CD14-positive monocyte (primary cell): ENCODE data around the gene ACSBG1. TPM values are rescaled to one million over a fixed set of nuclear protein-coding genes. Genes with fewer than 3 reads are reported as not detected.
A peak's percentile ranks its signal among the peaks of the same experiment; 100 is the strongest.

Experiments
- DNase-seq, 3 donors: peaks; one replicate each; pipeline ENCODE4 v3.0.0-alpha.2; 2011 to 2022
- H2AFZ ChIP-seq: 2 replicates; pipeline ENCODE4 v1.6.0; 2012; ENCODE audit warnings: mild to moderate bottlenecking, low read depth, low read length, inconsistent platforms; ENCODE audit not compliant: insufficient read depth, poor library complexity, severe bottlenecking
- H3K27ac ChIP-seq, 2 donors: 1 replicate in 1 of 2; 2 replicates in 1 of 2; pipeline ENCODE4 v1.5.1; 2012 to 2013; ENCODE audit warnings: low read length in 2 of 2, control low read depth in 1 of 2, inconsistent platforms in 1 of 2, low read depth in 1 of 2, mild to moderate bottlenecking in 1 of 2
- H3K27me3 ChIP-seq, 2 donors: one replicate each; pipeline versions ENCODE4 v1.6.0 to v1.6.1; 2011 to 2013; ENCODE audit warnings: low read length in 2 of 2; ENCODE audit not compliant: control insufficient read depth in 2 of 2, insufficient read depth in 2 of 2
- H3K36me3 ChIP-seq, 2 donors: replicated peaks in 1 of 2; 1 replicate in 1 of 2; 2 replicates in 1 of 2; pipeline versions ENCODE4 v1.5.1 to v1.6.1; 2012 to 2013; ENCODE audit warnings: low read length in 2 of 2, control low read depth in 1 of 2, inconsistent platforms in 1 of 2, mild to moderate bottlenecking in 1 of 2; ENCODE audit not compliant: insufficient read depth in 2 of 2, control insufficient read depth in 1 of 2
- H3K4me1 ChIP-seq, 2 donors: 1 replicate in 1 of 2; 2 replicates in 1 of 2; pipeline versions ENCODE4 v1.5.1 to v1.6.1; 2012 to 2013; ENCODE audit warnings: low read length in 2 of 2, control low read depth in 1 of 2, inconsistent platforms in 1 of 2, mild to moderate bottlenecking in 1 of 2, moderate library complexity in 1 of 2; ENCODE audit not compliant: insufficient read depth in 2 of 2, control insufficient read depth in 1 of 2
- H3K4me2 ChIP-seq: replicated peaks from 2 replicates; pipeline ENCODE3; 2012; ENCODE audit warnings: low read length, moderate library complexity, mild to moderate bottlenecking; ENCODE audit not compliant: poor library complexity, severe bottlenecking; ENCODE audit errors: extremely low read depth
- H3K4me3 ChIP-seq, 3 experiments: fragments of 200-600 bp in 1 of 3; sonication (generic) in 1 of 3; replicated peaks in 1 of 3; 1 replicate in 2 of 3; 2 replicates in 1 of 3; pipeline ENCODE4 v1.5.1; 2011 to 2013; ENCODE audit warnings: low read length in 3 of 3, mild to moderate bottlenecking in 3 of 3, control low read depth in 2 of 3, low read depth in 2 of 3, inconsistent platforms in 1 of 3, moderate library complexity in 1 of 3
- H3K79me2 ChIP-seq: 2 replicates; pipeline ENCODE4 v1.6.0; 2012; ENCODE audit warnings: mild to moderate bottlenecking, control low read depth, inconsistent platforms, low read length, moderate library complexity; ENCODE audit not compliant: insufficient read depth
- H3K9ac ChIP-seq: 2 replicates; pipeline ENCODE4 v1.6.0; 2017; ENCODE audit warnings: low read length, mild to moderate bottlenecking; ENCODE audit not compliant: insufficient read depth, poor library complexity, severe bottlenecking
- H3K9me3 ChIP-seq, 2 donors: replicated peaks in 1 of 2; 1 replicate in 1 of 2; 2 replicates in 1 of 2; pipeline versions ENCODE4 v1.5.1 to v1.6.1; 2012 to 2013; ENCODE audit warnings: low read length in 2 of 2, control low read depth in 1 of 2; ENCODE audit not compliant: control insufficient read depth in 1 of 2, insufficient read depth in 1 of 2
- H4K20me1 ChIP-seq: 2 replicates; pipeline ENCODE4 v1.6.0; 2012; ENCODE audit warnings: mild to moderate bottlenecking, low read length, control low read depth, moderate library complexity; ENCODE audit not compliant: insufficient read depth
- H3K27ac Mint-ChIP-seq, 7 donors: one replicate each; pipeline ENCODE4 v1.8.0; 2020; ENCODE audit warnings: mild to moderate bottlenecking in 7 of 7, mixed read lengths in 7 of 7, moderate library complexity in 6 of 7, inconsistent platforms in 2 of 7
- H3K27me3 Mint-ChIP-seq, 3 donors: one replicate each; pipeline ENCODE4 v1.8.0; 2021 to 2022; ENCODE audit warnings: low read depth in 3 of 3, mild to moderate bottlenecking in 3 of 3, mixed read lengths in 3 of 3, moderate library complexity in 3 of 3, inconsistent platforms in 1 of 3
- H3K36me3 Mint-ChIP-seq, 2 donors: one replicate each; pipeline ENCODE4 v1.8.0; 2020; ENCODE audit warnings: mixed read lengths in 2 of 2, inconsistent platforms in 1 of 2, mild to moderate bottlenecking in 1 of 2
- H3K4me1 Mint-ChIP-seq: one replicate; pipeline ENCODE4 v1.8.0; 2020; ENCODE audit warnings: mild to moderate bottlenecking, mixed read lengths
- H3K4me3 Mint-ChIP-seq, 2 donors: one replicate each; pipeline ENCODE4 v1.8.0; 2020; ENCODE audit warnings: mild to moderate bottlenecking in 2 of 2, mixed read lengths in 2 of 2, moderate library complexity in 1 of 2
- H3K9me3 Mint-ChIP-seq, 7 donors: one replicate each; pipeline ENCODE4 v1.8.0; 2020 to 2022; ENCODE audit warnings: mixed read lengths in 7 of 7, mild to moderate bottlenecking in 6 of 7, moderate library complexity in 6 of 7, inconsistent platforms in 2 of 7
- WGBS: methylation state at CpG from one replicate; pipeline ENCODE4 v1.1.5; 2013; ENCODE audit warnings: missing lambda C conversion rate; ENCODE audit not compliant: insufficient coverage; 5-methylcytosine and 5-hydroxymethylcytosine counted together
- intact Hi-C, 2 donors: fragments of 100-400 bp; cut with micrococcal nuclease; formaldehyde crosslinking; loops; one replicate each; pipeline versions ENCODE4 v1.15.0 to v1.15.1; 2023
- polyA plus RNA-seq, 3 donors: library from polyadenylated mRNA; depleted of rRNA in 1 of 3; unstranded in 2 of 3; stranded (reverse) in 1 of 3; fragments of 300-500 nt in 2 of 3; fragments of >200 nt in 1 of 3; fragmentation: Illumina TruSeq in 2 of 3; gene quantifications; 1 replicate in 2 of 3; 2 replicates in 1 of 3; pipeline ENCODE4 v1.2.3, GENCODE V29; 2012 to 2021
- TF ChIP-seq, protein P1 (sequence below): fragments of 200-600 bp; IDR thresholded peaks from one replicate; pipeline ENCODE4 v1.8.0; 2022; ENCODE audit warnings: antibody characterized with exemption, mild to moderate bottlenecking

Gene ACSBG1
- polyA plus RNA-seq, 3 donors, result 0.01 TPM; not detected in 2

DNA sequence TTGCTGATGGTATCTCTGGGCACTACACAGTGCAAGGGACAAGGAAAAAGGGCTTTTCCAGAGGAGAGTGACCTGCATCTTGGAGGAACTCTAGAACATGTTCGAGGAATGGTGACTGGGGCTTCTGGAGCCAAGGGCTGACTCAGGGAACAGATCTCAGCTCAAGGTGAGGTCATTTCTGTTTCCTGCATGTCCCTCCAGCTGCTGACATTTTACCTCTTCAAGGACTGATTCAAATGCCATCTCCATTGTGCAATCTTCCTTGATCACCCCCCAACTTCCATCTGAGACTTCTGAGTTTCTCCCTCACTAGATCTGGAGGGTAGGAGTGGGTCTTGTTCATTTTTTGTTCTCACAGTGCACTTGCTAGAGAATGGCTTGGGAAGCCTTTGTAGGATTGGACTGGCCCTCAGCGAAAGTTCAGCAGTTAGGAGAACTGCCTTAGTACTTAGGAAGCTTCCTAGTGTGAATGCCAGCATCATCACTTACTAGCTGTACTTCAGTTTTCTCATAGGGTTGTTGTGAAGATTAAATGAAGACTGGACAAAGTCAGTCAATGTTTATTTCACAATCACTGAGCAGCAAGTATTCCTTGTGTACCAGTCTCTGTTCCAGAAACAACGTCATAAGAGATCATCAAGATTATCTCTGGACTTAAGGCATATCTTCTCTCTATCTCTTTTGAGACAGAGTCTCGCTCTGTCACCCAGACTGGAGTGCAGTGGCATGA, 87.8 kb downstream of the ACSBG1 start:
- no peak for DNase-seq
- Histone ChIP-seq H3K4me1 (peaks cover 19 to 32% of the 10 kb centered on the region in 2 donors), H2AFZ (no peak overlapping the region), H3K27me3 (no peaks in the 10 kb centered on the region), H4K20me1 (no peaks in the 10 kb centered on the region), H3K79me2 (peaks cover 32% of the 10 kb centered on the region), H3K9ac (no peak overlapping the region), H3K4me3 (no peak overlapping the region), H3K27ac (no peak overlapping the region), H3K4me2 (no peak overlapping the region), H3K36me3 (no peaks in the 10 kb centered on the region), H3K9me3 (no peaks in the 10 kb centered on the region)
- intact Hi-C loops, result loop anchor here in 1 of 2 donors (5.0 kb wide), 1 partner anchor 291 kb away; the partner anchor contains the start of gene IREB2
- H3K4me1 Mint-ChIP-seq, result peaks cover 30% of the 10 kb centered on the region
- WGBS, result 100% methylated on average over 2 of the region's 4 CpGs
- H3K36me3 Mint-ChIP-seq, result peaks cover 0 to 2% of the 10 kb centered on the region in 2 donors
- peaks cover 0 to 5% (median 2%) of the 10 kb centered on the region in 3 donors for H3K27me3 Mint-ChIP-seq
- TF ChIP-seq, protein P1, sequence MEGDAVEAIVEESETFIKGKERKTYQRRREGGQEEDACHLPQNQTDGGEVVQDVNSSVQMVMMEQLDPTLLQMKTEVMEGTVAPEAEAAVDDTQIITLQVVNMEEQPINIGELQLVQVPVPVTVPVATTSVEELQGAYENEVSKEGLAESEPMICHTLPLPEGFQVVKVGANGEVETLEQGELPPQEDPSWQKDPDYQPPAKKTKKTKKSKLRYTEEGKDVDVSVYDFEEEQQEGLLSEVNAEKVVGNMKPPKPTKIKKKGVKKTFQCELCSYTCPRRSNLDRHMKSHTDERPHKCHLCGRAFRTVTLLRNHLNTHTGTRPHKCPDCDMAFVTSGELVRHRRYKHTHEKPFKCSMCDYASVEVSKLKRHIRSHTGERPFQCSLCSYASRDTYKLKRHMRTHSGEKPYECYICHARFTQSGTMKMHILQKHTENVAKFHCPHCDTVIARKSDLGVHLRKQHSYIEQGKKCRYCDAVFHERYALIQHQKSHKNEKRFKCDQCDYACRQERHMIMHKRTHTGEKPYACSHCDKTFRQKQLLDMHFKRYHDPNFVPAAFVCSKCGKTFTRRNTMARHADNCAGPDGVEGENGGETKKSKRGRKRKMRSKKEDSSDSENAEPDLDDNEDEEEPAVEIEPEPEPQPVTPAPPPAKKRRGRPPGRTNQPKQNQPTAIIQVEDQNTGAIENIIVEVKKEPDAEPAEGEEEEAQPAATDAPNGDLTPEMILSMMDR, result no peak
- H3K27ac Mint-ChIP-seq, result peak overlapping the region in 1 of 7 donors; percentile 60
- no peaks in the 10 kb centered on the region for H3K9me3 Mint-ChIP-seq
- H3K4me3 Mint-ChIP-seq, result no peak overlapping the region

DNA sequence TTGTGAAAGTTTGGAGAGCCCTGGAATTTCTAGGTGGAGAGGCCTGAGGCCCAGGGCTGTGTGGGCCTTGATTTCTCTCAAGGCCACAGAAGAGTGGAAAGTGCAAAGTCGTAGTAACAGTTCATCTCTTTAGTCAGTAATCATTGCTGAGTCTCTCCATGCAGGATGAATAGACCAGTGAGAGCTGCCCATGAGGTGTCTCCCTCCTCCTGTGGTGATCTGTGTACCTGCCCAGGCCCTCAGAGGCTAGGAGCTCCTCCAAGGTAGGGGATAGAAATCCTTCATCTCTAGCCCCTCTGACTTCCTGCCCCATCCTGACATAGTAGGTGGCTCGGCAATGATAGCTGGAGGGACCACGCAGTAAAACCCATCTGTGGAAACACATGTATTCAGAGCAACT, 92.0 kb downstream of the ACSBG1 start:
- H3K9me3 ChIP-seq, result no peaks in the 10 kb centered on the region
- no peaks in the 10 kb centered on the region for H3K27me3 ChIP-seq
- TF ChIP-seq, protein P1, result no peak
- intact Hi-C loops, result no loop called here
- H3K27ac Mint-ChIP-seq, result peak overlapping the region in 2 of 7 donors; percentile 7 to 46
- H3K36me3 Mint-ChIP-seq, result no peaks in the 10 kb centered on the region
- peaks cover 4% of the 10 kb centered on the region for H3K4me1 Mint-ChIP-seq
- H4K20me1 ChIP-seq, result no peaks in the 10 kb centered on the region
- H2AFZ ChIP-seq, result no peak overlapping the region
- H3K27ac ChIP-seq, result no peak overlapping the region
- H3K36me3 ChIP-seq, result no peaks in the 10 kb centered on the region
- no peak for DNase-seq
- H3K4me2 ChIP-seq, result no peak overlapping the region
- no peaks in the 10 kb centered on the region for H3K4me1 ChIP-seq
- H3K9ac ChIP-seq, result no peak overlapping the region
- no peak overlapping the region for H3K4me3 Mint-ChIP-seq
- peaks cover 0 to 2% (median 0%) of the 10 kb centered on the region in 3 donors for H3K27me3 Mint-ChIP-seq
- 100% methylated on average over 3 of the region's 3 CpGs for WGBS
- H3K79me2 ChIP-seq, result no peaks in the 10 kb centered on the region
- no peak overlapping the region for H3K4me3 ChIP-seq
- no peaks in the 10 kb centered on the region for H3K9me3 Mint-ChIP-seq
